Measurements from ENCODE around the gene AGAP3. TPM values are rescaled to one million over a fixed set of nuclear protein-coding genes. Genes with fewer than 3 reads are reported as not detected.

The AGAP3 gene
- total RNA-seq, 2 experiments from 2014 or later = 30.0 to 36.2 TPM

GRCh38 chr7:151104411-151105235 lies 18.3 kb downstream of the AGAP3 start:
- Mint-ChIP-seq H3K4me1 (no peaks in the 10 kb centered on the region), H3K27ac (no peak overlapping the region), H3K9me3 (ENCODE audit: low read depth) (no peaks in the 10 kb centered on the region), H3K27me3 (no peaks in the 10 kb centered on the region), H3K4me3 (no peak overlapping the region), H3K36me3 (no peaks in the 10 kb centered on the region)
- no peak for DNase-seq
- ATAC-seq = no peak
- CTCF ChIA-PET = interaction anchor here (1.2 kb wide), 1 partner anchor 206 kb away, joined by 7 read pairs; no protein-coding TSS in a partner anchor

GRCh38 chr7:151107882-151108281 lies 21.6 kb downstream of the AGAP3 start:
- H3K4me3 Mint-ChIP-seq = no peak overlapping the region
- H3K27me3 Mint-ChIP-seq = peaks cover 3% of the 10 kb centered on the region
- H3K4me1 Mint-ChIP-seq = no peaks in the 10 kb centered on the region
- DNase-seq (no peak), ATAC-seq (no peak)
- no peaks in the 10 kb centered on the region for H3K9me3 Mint-ChIP-seq (ENCODE audit: low read depth)
- H3K27ac Mint-ChIP-seq = no peak overlapping the region
- CTCF ChIA-PET = interaction anchor here (0.7 to 6.9 kb wide), 5 partner anchors 16 to 145 kb away, joined by 3 to 69 read pairs (median 3); no protein-coding TSS in a partner anchor
- H3K36me3 Mint-ChIP-seq = no peaks in the 10 kb centered on the region

GRCh38 chr7:151109094-151110048 lies 23.1 kb downstream of the AGAP3 start:
- Mint-ChIP-seq H3K27ac (no peak overlapping the region), H3K27me3 (peaks cover 16% of the 10 kb centered on the region), H3K4me1 (no peaks in the 10 kb centered on the region), H3K9me3 (ENCODE audit: low read depth) (no peaks in the 10 kb centered on the region), H3K36me3 (no peaks in the 10 kb centered on the region), H3K4me3 (no peak overlapping the region)
- DNase-seq = no peak
- no peak for ATAC-seq
- CTCF ChIA-PET = interaction anchor here (0.8 to 6.9 kb wide), 15 partner anchors 11 to 211 kb away, joined by 3 to 69 read pairs (median 6); partner anchors contain the start of genes ABCB8 and TMUB1

- H3K27me3 Mint-ChIP-seq = peaks cover 16% of the 10 kb centered on the region
- no peaks in the 10 kb centered on the region for H3K4me1 Mint-ChIP-seq
- H3K27ac Mint-ChIP-seq = no peak overlapping the region
- H3K36me3 Mint-ChIP-seq = no peaks in the 10 kb centered on the region
- CTCF ChIA-PET = interaction anchor here (0.7 to 6.9 kb wide), 30 partner anchors 10 to 212 kb away, joined by 3 to 69 read pairs (median 6); partner anchors contain the start of genes ABCB8, CHPF2 and FASTK
- no peak for DNase-seq
- no peak for ATAC-seq
- no peaks in the 10 kb centered on the region for H3K9me3 Mint-ChIP-seq (ENCODE audit: low read depth)
- no peak overlapping the region for H3K4me3 Mint-ChIP-seq
Measured at GRCh38 chr7:151110236-151110940, 24.1 kb downstream of the AGAP3 start.

GRCh38 chr7:151110941-151111645 lies 24.8 kb downstream of the AGAP3 start:
- CTCF ChIA-PET = interaction anchor here (0.6 to 6.9 kb wide), 34 partner anchors 9 to 213 kb away, joined by 3 to 69 read pairs (median 5); partner anchors contain the start of genes ABCB8, CHPF2, FASTK and TMUB1
- H3K4me3 Mint-ChIP-seq = no peak overlapping the region

GRCh38 chr7:151113344-151114150 lies 27.3 kb downstream of the AGAP3 start:
- H3K4me3 Mint-ChIP-seq = peak overlapping the region; percentile 20
- no peaks in the 10 kb centered on the region for H3K36me3 Mint-ChIP-seq
- H3K27ac Mint-ChIP-seq = no peak overlapping the region

More at GRCh38 chr7:151110941-151111645, 24.8 kb downstream of the AGAP3 start:
- H3K36me3 Mint-ChIP-seq = no peaks in the 10 kb centered on the region
- H3K27me3 Mint-ChIP-seq = peaks cover 16% of the 10 kb centered on the region
- no peaks in the 10 kb centered on the region for H3K9me3 Mint-ChIP-seq (ENCODE audit: low read depth)
- no peak overlapping the region for H3K27ac Mint-ChIP-seq
- ATAC-seq = peak; percentile 85
- DNase-seq = peak; percentile 84
- H3K4me1 Mint-ChIP-seq = peaks cover 2% of the 10 kb centered on the region

GRCh38 chr7:151114151-151115090 lies 28.1 kb downstream of the AGAP3 start:
- H3K27me3 Mint-ChIP-seq = peaks cover 16% of the 10 kb centered on the region
- ATAC-seq (peak; percentile 22), DNase-seq (no peak)
- peaks cover 5% of the 10 kb centered on the region for H3K4me1 Mint-ChIP-seq
- CTCF ChIA-PET = interaction anchor here (0.8 to 4.6 kb wide), 14 partner anchors 10 to 216 kb away, joined by 3 to 29 read pairs (median 4); partner anchors contain the start of genes ABCB8 and ABCF2
- H3K27ac Mint-ChIP-seq = no peak overlapping the region
- H3K4me3 Mint-ChIP-seq = peak overlapping the region; percentile 20
- no peaks in the 10 kb centered on the region for H3K9me3 Mint-ChIP-seq (ENCODE audit: low read depth)
- H3K36me3 Mint-ChIP-seq = no peaks in the 10 kb centered on the region

More at GRCh38 chr7:151113344-151114150, 27.3 kb downstream of the AGAP3 start:
- Mint-ChIP-seq H3K9me3 (ENCODE audit: low read depth) (no peaks in the 10 kb centered on the region), H3K27me3 (peaks cover 16% of the 10 kb centered on the region), H3K4me1 (peaks cover 5% of the 10 kb centered on the region)
- CTCF ChIA-PET = interaction anchor here (0.8 to 6.9 kb wide), 13 partner anchors 11 to 335 kb away, joined by 3 to 69 read pairs (median 4); partner anchors contain the start of genes ABCB8 and ABCF2
- ATAC-seq (no peak), DNase-seq (no peak)

GRCh38 chr7:151115121-151115835 lies 29.0 kb downstream of the AGAP3 start:
- DNase-seq (no peak), ATAC-seq (peak; percentile 65)
- H3K4me1 Mint-ChIP-seq = peaks cover 5% of the 10 kb centered on the region
- no peaks in the 10 kb centered on the region for H3K9me3 Mint-ChIP-seq (ENCODE audit: low read depth)
- peak overlapping the region; percentile 46 for H3K4me3 Mint-ChIP-seq
- CTCF ChIA-PET = interaction anchor here (0.5 to 3.0 kb wide), 10 partner anchors 9 to 217 kb away, joined by 3 to 11 read pairs (median 4); partner anchors contain the start of genes ABCB8 and ABCF2
- H3K27me3 Mint-ChIP-seq = peaks cover 16% of the 10 kb centered on the region
- H3K36me3 Mint-ChIP-seq = no peaks in the 10 kb centered on the region
- H3K27ac Mint-ChIP-seq = no peak overlapping the region

- Mint-ChIP-seq H3K27me3 (peaks cover 16% of the 10 kb centered on the region), H3K27ac (no peak overlapping the region), H3K4me3 (peak overlapping the region; percentile 46), H3K36me3 (no peaks in the 10 kb centered on the region), H3K9me3 (ENCODE audit: low read depth) (no peaks in the 10 kb centered on the region), H3K4me1 (peaks cover 5% of the 10 kb centered on the region)
- CTCF ChIA-PET = interaction anchor here (0.5 to 3.0 kb wide), 10 partner anchors 8 to 217 kb away, joined by 3 to 11 read pairs (median 4); partner anchors contain the start of genes ABCB8 and ABCF2
- no peak for DNase-seq
- ATAC-seq = no peak
Measured at GRCh38 chr7:151115836-151116418, 29.7 kb downstream of the AGAP3 start.

All from activated CD8-positive, alpha-beta memory T cell treated with anti-CD3 and anti-CD28 coated beads, Interleukin-2, amount 10 ng/mL, durations not matched to agents 7 days and 5 days (primary cell).